Epithelial cell of proximal tubule (primary cell): ENCODE data around the gene KIF22. TPM values are rescaled to one million over a fixed set of nuclear protein-coding genes. Genes with fewer than 3 reads are reported as not detected.

Source experiments
- DNase-seq: peaks from one replicate; pipeline ENCODE4 v3.0.0-alpha.2; 2011; ENCODE audit warnings: low read depth
- H3K4me3 ChIP-seq: 2 replicates; pipeline ENCODE4 v1.5.1; 2011; ENCODE audit warnings: low read depth, mild to moderate bottlenecking, low read length
- CTCF ChIP-seq: conservative IDR thresholded peaks from 2 replicates; pipeline ENCODE4 v1.5.1; 2012; ENCODE audit warnings: low read depth, mild to moderate bottlenecking, low read length
- total RNA-seq: library from RNA; depleted of rRNA; stranded (reverse); fragments of >200 nt; gene quantifications from 2 replicates; pipeline ENCODE4 v1.2.3, GENCODE V29; 2015

KIF22 gene
- total RNA-seq, 1 donor from 2014 or later: 105 TPM

GRCh38 chr16:29849505-29849904 is 59.0 kb downstream of the KIF22 start:
- DNase-seq: no peak
- no peak for TF ChIP-seq CTCF

GRCh38 chr16:29850998-29851397 is 60.4 kb downstream of the KIF22 start:
- TF ChIP-seq CTCF: no peak

More at GRCh38 chr16:29849505-29849904, 59.0 kb downstream of the KIF22 start:
- H3K4me3 ChIP-seq: no peak overlapping the region

GRCh38 chr16:29852654-29853053 is 62.1 kb downstream of the KIF22 start:
- no peak for TF ChIP-seq CTCF
- no peak for DNase-seq
- H3K4me3 ChIP-seq: no peak overlapping the region

More at GRCh38 chr16:29850998-29851397, 60.4 kb downstream of the KIF22 start:
- H3K4me3 ChIP-seq: no peak overlapping the region
- DNase-seq: no peak

- TF ChIP-seq CTCF: no peak
- H3K4me3 ChIP-seq: no peak overlapping the region
- DNase-seq: no peak
These were observed 64.1 kb downstream of the KIF22 start for GRCh38 chr16:29854520-29855100.

Other genes starting within 250 kb of the KIF22 start
- 0.43 TPM in 1 of 2 replicates, not detected in the other for gene SPN, start 127.5 kb upstream of the KIF22 start, total RNA-seq
- 89.9 and 148 TPM in 2 replicates for gene QPRT, start 111.6 kb upstream of the KIF22 start, total RNA-seq
- not detected in 2 replicates for gene C16orf54, start 44.8 kb upstream of the KIF22 start, total RNA-seq
- not detected in 2 replicates for gene ZG16, start 12.5 kb upstream of the KIF22 start, total RNA-seq
- gene MAZ, start 15.8 kb downstream of the KIF22 start, total RNA-seq: 174 and 293 TPM in 2 replicates
- 0.35 TPM in 1 of 2 replicates, not detected in the other for gene PRRT2, start 21.4 kb downstream of the KIF22 start, total RNA-seq
- 62.3 and 63.2 TPM in 2 replicates for gene PAGR1, start 25.4 kb downstream of the KIF22 start, total RNA-seq
- 179 and 205 TPM in 2 replicates for gene MVP, start 29.7 kb downstream of the KIF22 start, total RNA-seq
- gene CDIPT, start 72.5 kb downstream of the KIF22 start, total RNA-seq: 79.0 and 83.3 TPM in 2 replicates
- gene SEZ6L2, start 108.8 kb downstream of the KIF22 start, total RNA-seq: 2.2 and 12.8 TPM in 2 replicates
- 11.1 and 14.2 TPM in 2 replicates for gene ASPHD1, start 109.7 kb downstream of the KIF22 start, total RNA-seq
- 6.6 and 17.4 TPM in 2 replicates for gene KCTD13, start 135.5 kb downstream of the KIF22 start, total RNA-seq
- 92.1 and 139 TPM in 2 replicates for gene TMEM219, start 171.3 kb downstream of the KIF22 start, total RNA-seq
- gene TAOK2, start 183.1 kb downstream of the KIF22 start, total RNA-seq: 31.6 and 31.9 TPM in 2 replicates
- gene HIRIP3, start 204.9 kb downstream of the KIF22 start, total RNA-seq: 9.5 and 14.0 TPM in 2 replicates
- gene INO80E, start 205.5 kb downstream of the KIF22 start, total RNA-seq: 86.9 and 108 TPM in 2 replicates
- gene DOC2A, start 220.3 kb downstream of the KIF22 start, total RNA-seq: 0.17 and 0.22 TPM in 2 replicates
- gene C16orf92, start 232.4 kb downstream of the KIF22 start, total RNA-seq: not detected in 2 replicates
- gene TLCD3B, start 240.5 kb downstream of the KIF22 start, total RNA-seq: not detected in 2 replicates